Epidermal melanocyte (primary cell): ENCODE measurements around the gene ABHD17C.
A peak's percentile ranks its signal among the peaks of the same experiment; 100 is the strongest.
"Not testable (repeated sequence)": the region's sequence is repeated elsewhere in the genome, so short reads cannot be mapped to it uniquely, and the experiment has no call there.

Experiments
- DNase-seq: peaks from one replicate; pipeline ENCODE4 v3.0.0; 2011; ENCODE audit warnings: low spot score; ENCODE audit not compliant: insufficient read length

ABHD17C gene

DNA sequence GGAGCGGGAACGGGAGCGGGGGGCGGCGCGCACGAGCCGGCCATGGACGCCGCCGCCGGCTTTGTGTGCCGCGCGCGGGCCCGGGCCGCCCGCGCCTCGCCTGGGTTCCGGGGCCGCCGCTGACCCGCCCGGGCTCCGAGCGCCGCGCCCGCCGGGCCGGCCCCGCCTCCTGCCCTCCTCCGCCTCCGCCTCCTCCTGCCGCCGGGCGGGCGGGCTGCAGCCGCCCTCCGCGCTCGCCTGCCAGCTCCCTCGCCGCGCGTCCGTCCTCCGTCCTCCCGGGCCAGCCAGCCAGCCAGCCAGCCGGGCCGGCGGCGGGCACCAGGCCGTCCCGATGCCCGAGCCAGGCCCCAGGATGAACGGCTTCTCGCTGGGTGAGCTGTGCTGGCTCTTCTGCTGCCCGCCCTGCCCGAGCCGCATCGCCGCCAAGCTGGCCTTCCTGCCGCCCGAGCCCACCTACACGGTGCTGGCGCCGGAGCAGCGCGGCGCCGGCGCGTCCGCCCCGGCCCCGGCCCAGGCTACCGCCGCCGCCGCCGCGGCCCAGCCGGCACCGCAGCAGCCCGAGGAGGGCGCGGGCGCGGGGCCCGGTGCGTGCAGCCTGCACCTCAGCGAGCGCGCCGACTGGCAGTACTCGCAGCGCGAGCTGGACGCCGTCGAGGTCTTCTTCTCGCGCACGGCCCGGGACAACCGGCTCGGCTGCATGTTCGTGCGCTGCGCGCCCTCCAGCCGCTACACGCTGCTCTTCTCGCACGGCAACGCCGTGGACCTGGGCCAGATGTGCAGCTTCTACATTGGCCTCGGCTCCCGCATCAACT lies at the start of gene ABHD17C:
Gene ABHD17C (plus strand): TSS at position 212 of the 812 bp plus-strand sequence. CDS start 120 bp downstream, at position 332.
- peak; percentile 51 for DNase-seq

GRCh38 chr15:80645494-80646065 lies 49.5 kb upstream of the ABHD17C start:
- no peak for DNase-seq

DNA sequence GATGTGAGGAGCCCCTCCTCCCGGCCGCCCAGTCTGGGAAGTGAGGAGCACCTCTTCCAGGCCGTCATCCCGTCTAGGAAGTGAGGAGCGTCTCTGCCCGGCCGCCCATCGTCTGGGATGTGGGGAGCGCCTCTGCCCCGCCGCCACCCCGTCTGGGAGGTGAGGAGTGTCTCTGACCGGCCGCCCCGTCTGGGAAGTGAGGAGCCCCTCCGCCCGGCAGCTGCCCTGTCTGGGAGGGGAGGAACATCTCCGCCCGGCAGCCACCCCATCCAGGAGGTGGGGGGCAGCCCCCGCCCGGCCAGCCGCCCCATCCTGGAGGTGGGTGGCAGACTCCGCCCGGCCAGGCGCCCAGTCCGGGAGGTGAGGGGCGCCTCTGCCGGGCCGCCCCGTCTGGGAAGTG lies 47.7 kb upstream of the ABHD17C start:
- DNase-seq: not testable (repeated sequence)

DNA sequence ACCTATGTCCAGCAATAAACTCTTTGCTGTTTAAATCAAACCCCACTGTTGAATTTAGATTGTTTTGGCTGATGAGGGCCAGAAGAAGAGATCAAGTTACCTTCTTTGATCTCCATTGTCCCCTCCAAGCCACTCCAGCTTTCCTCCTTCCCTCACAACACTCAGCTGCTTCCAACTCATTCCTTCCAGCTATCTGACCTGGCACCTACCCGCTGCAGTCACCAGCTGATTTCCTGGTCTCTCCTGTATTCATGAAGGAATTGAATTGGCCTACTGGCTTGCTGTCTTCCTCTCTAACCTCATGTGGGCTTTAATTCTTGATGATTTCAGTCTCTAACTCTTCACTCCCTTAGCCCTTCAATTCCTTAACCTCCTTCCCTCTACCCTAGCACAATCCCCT lies 40.8 kb upstream of the ABHD17C start:
- DNase-seq: no peak

DNA sequence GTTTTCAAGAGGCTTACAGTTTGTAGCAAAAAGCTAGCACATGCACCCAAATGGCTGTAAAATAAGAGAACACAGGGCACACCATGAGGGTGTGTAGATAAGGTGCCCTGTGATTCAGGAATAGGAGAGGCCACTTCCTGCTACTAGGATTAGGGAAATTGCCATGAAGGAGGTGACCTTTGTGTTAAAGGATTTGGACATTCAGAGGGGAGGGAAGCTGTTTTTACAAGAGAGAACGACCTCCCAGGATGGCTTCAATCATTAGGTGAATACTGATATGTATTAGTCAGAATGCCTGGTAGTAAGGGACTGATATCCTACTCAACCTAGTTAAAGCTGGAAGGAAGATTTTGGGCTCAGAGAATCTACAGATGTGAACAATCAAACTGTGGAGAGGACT lies 35.7 kb upstream of the ABHD17C start:
- DNase-seq: no peak

DNA sequence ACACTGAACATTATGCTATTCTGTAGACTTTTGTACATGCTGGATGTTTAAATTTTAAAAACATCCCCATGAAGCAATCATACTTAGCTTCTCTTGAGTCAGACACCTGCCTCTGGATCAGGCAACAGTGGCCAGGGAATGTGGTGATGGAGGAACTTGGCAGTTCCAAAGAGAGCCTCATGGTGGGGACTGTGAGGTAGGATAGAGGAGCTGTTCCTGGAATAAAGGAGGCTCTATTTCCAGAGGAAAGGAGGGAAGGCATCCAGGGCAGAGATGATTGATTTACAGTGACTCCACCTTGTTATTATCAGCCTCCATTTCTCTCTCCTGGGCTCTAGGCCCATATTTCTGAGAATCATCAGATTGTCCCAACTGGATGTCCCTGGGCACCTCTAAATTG lies 35.0 kb upstream of the ABHD17C start:
- DNase-seq: no peak

DNA sequence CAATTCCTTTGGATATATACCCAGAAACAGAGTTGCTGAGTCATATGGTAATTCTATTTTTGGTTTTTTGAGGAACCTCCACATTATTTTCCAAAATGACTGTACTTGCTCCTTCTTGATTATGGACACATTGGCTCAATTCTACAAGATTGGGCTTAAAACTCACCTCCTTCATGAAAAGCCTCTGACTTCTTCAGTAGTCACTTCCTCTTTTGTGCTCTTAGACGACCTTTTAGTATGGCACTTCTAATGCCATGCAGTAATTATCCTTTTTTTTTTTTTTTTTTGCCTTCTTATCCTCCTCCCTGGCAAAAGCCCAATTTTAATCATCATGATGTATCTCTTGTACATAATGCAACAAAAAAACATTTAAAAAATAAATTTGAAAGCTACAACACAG lies 33.0 kb upstream of the ABHD17C start:
- DNase-seq: no peak

- DNase-seq: no peak
Measured at GRCh38 chr15:80662757-80663553, 32.2 kb upstream of the ABHD17C start.

DNA sequence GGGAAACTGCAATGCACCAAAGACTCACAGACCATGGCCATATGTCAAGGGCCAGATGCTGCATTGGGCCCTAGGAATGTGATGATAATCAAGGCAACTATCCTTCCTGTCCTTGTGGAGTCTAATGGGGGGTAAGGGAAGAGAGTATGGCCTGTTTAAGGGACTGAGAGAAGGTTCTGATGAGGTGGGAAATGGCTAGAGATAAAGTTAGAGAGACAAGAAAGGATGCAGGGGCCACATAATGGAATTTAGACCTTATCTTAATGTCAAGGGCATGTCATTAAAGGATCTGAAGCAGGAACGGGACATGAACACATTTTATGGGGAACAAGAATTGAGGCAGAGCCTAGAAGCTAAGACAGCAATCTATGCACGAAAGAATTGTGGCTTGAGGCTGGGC lies 30.0 kb upstream of the ABHD17C start:
- no peak for DNase-seq

GRCh38 chr15:80667936-80668335 lies 27.2 kb upstream of the ABHD17C start:
- no peak for DNase-seq

DNA sequence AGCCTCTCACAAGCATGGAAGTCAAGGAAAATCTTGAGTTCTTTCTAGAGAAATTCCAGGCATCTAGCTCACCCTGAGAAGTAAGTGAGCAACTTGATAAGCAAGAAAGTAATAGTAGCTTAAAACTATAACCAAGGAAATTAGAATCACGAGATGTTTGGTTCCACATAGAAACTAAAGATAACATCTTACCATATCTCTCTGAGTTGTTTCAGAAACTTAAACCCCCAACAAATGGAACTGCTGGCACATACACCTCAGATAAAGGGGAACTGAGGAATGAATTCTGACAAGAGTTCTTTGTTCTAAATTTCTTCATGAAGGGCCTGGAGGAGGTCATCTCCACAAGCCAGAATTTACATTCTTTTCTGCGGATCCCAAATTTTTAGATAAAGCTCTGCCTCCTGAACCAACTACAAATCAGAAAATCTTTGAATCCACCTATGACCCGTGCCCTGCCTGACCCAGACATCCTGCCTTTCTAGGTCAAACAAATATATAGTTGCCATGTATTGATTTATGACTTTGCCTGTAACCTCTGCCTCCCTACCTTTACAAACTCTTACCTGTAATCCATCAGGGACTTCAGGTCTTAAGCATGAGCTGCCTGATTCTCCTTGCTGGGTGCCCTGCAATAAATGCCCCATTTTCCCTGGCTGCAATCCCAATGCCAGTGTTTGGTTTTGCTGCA lies 26.4 kb upstream of the ABHD17C start:
- DNase-seq: no peak

GRCh38 chr15:80669663-80670273 lies 25.3 kb upstream of the ABHD17C start:
- DNase-seq: no peak

DNA sequence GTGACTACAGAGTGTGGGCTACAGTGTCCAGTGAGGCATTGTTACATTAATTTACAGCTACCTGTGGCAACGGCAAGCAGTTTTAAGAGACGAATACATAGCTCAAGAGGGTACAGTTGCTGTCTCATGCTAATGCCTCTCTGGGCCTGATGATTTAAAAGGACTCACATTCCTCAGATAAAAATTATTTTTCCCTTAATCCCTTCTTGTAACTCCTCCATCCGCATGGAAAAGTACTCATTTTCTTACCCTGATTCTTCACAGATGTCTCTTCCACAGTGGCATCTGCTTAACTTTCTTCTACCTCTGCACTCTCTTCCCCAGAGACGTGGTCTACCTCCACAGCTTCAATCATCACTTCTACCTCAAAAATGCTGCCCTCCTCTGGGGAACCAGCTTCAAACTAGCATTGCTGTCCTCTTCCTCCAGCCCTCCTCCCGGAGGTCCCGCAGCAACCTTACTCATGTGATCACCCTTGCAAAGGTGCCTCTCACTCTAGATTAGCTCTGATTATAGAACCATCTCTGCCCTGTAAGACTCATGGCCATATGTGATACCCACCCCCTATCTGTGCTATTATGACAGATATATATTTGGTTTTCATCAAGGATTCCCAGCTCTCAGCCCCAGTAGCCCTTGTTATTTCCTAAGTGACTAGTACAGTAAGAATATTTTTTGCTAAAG lies 21.4 kb upstream of the ABHD17C start:
- no peak for DNase-seq

DNA sequence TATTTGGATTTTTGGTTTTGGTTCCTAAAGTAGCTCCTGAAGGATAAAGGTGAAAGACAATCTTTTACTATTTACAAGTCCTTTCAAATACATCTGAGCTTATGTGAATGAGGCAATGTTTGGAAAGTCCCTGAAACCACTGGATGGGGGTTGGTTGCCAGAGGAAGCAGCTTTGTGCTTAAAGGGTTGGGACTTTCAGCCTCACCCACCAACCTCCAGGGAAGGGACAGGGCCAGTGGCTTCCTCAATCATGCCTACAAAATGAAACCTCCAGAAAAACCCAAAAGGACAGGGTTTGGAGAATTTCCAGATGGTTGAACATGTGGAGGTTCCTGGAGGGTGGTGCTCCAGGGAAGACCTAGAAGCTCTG lies 20.9 kb upstream of the ABHD17C start:
- no peak for DNase-seq

DNA sequence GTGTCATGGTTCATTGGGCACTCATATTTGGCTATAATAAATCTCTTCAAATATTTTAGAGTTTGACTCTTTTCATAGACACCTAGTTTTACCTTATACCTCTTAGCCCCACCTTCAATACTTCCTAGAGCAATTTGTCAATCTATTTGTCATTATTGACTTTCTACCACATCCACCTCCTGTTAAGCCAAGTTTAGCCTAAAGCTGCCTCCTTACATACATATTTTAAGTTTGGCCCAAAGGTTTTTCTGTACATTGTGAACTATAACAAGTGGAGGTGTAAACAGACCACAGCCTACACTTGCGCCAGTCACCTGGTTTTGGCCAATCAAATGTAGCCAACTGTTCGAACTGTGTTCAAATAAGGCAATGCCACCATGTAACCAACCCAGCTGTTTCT lies 18.1 kb upstream of the ABHD17C start:
- no peak for DNase-seq

DNA sequence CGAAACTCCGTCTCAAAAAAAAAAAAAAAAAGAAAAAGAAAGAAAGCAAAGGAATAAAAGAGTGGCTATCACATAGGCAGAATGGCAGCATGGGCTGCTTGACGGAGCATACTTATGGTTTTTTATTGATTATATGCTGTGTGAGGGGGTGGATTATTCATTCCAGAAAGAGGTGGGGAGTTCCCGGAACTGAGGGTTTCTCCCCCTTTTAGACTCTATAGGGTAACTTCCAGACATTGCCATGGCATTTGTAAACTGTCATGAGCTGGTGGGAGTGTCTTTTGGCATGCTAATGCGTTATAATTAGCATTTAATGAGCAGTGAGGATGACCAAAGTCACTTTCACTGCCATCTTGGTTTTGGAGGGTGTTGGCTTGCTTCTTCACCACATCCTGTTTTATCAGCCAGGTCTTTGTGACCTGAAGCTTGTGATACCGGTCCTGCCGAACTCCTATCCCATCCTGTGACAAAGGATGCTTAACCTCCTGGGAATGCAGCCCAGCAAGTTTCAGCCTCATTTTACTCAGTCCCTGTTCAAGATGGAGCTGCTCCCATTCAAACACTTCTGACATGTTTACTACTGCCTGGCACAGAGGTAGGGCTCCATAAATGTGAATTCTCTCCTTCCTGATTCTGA lies 15.8 kb upstream of the ABHD17C start:
- no peak for DNase-seq

DNA sequence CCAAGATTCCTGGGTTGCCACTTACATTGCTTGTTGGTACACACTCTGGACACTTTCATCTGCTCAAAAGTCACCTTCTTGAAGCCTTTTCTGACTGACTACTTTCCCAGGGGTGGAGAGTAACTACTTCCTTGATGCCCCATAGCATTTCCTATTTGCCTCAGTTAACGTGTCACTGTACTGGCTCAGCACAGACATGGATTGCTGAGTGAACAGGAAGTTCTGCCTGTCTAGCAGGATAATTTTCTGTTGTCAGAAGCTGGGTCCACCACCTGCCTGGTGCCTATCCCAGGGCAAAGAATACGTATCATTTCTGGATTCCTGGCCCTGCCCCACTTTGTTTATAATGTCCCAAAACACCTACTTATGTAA lies 15.3 kb upstream of the ABHD17C start:
- no peak for DNase-seq

DNA sequence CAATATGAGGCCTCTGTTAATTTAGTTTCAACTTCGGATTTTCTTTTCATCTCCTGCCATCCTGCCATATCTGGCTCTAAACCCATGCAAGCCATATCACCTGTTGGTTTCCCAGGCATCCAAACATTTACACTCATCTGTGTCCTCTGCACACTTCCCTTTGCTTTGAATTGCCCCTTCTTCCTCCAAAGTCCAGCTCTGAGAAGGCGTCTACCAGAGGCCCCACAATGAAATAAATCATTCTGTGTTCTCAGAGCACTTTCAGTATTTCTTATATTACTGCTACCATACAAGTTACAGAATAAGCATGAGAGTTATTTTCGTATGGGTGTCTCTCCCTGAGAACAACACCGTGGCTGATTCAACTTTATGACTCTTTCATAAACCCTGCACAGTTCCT lies 12.9 kb upstream of the ABHD17C start:
- DNase-seq: no peak

DNA sequence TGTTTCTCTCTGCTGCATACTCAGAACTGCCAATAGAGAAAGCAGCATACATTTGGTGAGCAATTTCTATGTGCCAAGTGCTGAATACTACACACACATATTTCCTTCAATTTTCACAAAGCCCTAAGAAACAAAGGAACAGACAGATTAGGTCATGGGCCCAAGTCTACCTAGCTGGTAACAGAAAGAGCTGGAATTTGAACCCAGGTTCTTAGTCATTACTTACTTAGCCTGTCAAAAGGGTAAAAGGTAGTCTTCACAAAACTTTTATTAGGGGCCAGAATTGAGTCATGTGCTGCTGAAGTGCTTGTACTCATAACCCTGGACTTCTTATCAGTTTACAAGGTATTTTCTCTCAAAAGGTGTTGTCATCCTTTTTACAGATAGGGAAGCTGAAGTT lies 10.4 kb upstream of the ABHD17C start:
- DNase-seq: no peak

DNA sequence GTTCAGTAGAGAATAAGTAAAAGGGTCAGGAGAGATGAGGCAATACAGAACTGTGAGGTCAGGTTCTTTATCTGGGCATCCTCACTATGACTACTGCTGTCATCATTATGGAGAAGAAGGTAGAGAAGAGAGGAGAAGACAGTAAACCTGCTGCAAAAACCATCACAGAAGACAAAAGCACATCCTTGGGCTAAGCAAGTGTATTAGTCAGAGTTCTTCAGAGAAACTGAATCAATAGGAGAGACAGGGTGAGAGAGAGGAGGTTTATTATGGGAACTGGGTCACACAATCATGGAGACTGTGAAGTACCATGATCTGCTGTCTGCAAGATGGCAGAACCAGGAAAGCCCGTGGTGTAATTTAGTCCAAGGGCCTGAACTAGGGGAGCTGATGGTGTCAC lies 9.5 kb upstream of the ABHD17C start:
- no peak for DNase-seq
